ENCODE results near the gene DUSP3.

GRCh38 chr17:43757171-43757660 lies 21.6 kb downstream of the DUSP3 start:
- TF ChIP-seq, protein P1, sequence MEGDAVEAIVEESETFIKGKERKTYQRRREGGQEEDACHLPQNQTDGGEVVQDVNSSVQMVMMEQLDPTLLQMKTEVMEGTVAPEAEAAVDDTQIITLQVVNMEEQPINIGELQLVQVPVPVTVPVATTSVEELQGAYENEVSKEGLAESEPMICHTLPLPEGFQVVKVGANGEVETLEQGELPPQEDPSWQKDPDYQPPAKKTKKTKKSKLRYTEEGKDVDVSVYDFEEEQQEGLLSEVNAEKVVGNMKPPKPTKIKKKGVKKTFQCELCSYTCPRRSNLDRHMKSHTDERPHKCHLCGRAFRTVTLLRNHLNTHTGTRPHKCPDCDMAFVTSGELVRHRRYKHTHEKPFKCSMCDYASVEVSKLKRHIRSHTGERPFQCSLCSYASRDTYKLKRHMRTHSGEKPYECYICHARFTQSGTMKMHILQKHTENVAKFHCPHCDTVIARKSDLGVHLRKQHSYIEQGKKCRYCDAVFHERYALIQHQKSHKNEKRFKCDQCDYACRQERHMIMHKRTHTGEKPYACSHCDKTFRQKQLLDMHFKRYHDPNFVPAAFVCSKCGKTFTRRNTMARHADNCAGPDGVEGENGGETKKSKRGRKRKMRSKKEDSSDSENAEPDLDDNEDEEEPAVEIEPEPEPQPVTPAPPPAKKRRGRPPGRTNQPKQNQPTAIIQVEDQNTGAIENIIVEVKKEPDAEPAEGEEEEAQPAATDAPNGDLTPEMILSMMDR (IDR thresholded peaks at IDR 0.05; ENCODE audit: poor library complexity) = no peak
- TF ChIP-seq EZH2 (IDR thresholded peaks at IDR 0.05; ENCODE audit: borderline replicate concordance) = no peak

All from hepatocyte (in vitro differentiated cells).